HUDEP-2 (cell line): Measurements from ENCODE around the gene CLSTN1.
"Not testable (repeated sequence)": the region's sequence is repeated elsewhere in the genome, so short reads cannot be mapped to it uniquely, and the experiment has no call there.

Experiments used
- DNase-seq, 76 experiments: peaks; one replicate each; lab custom pipeline; 2025; ENCODE audit not compliant: unreplicated experiment in 76 of 76; lab: John Stamatoyannopoulos, UW

CLSTN1 gene

GRCh38 chr1:9719978-9720722 lies 103.6 kb downstream of the CLSTN1 start:
- no peak for DNase-seq

- DNase-seq, result no peak
Measured at GRCh38 chr1:9718006-9718680, 105.6 kb downstream of the CLSTN1 start.

- DNase-seq, result peak in 7 of 76 experiments; percentile 1 to 26 (median 10)
Measured at GRCh38 chr1:9717193-9718005, 106.4 kb downstream of the CLSTN1 start.

- no peak for DNase-seq
Measured at GRCh38 chr1:9716404-9717192, 107.2 kb downstream of the CLSTN1 start.

- DNase-seq, result peak in 3 of 76 experiments; percentile 7 to 24 (median 16)
Measured at GRCh38 chr1:9715536-9716226, 108.1 kb downstream of the CLSTN1 start.

GRCh38 chr1:9714257-9714718 lies 109.5 kb downstream of the CLSTN1 start:
- no peak for DNase-seq

GRCh38 chr1:9712767-9713166 lies 111.0 kb downstream of the CLSTN1 start:
- DNase-seq, result not testable (repeated sequence)

- no peak for DNase-seq
Measured at GRCh38 chr1:9711466-9712020, 112.2 kb downstream of the CLSTN1 start.

- DNase-seq, result no peak
Measured at GRCh38 chr1:9710037-9710436, 113.7 kb downstream of the CLSTN1 start.

- DNase-seq, result no peak
Measured at GRCh38 chr1:9706178-9706577, 117.6 kb downstream of the CLSTN1 start.

GRCh38 chr1:9705337-9706093 lies 118.2 kb downstream of the CLSTN1 start:
- DNase-seq, result no peak

GRCh38 chr1:9703681-9704080 lies 120.1 kb downstream of the CLSTN1 start:
- DNase-seq, result no peak

GRCh38 chr1:9703165-9703509 lies 120.6 kb downstream of the CLSTN1 start:
- DNase-seq, result no peak

- no peak for DNase-seq
Measured at GRCh38 chr1:9701665-9702064, 122.1 kb downstream of the CLSTN1 start.

GRCh38 chr1:9700340-9700739 lies 123.4 kb downstream of the CLSTN1 start:
- DNase-seq, result no peak

- no peak for DNase-seq
Measured at GRCh38 chr1:9699361-9699760, 124.4 kb downstream of the CLSTN1 start.

- no peak for DNase-seq
Measured at GRCh38 chr1:9696793-9697192, 127.0 kb downstream of the CLSTN1 start.

- DNase-seq, result no peak
Measured at GRCh38 chr1:9691691-9692090, 132.1 kb downstream of the CLSTN1 start.

- no peak for DNase-seq
Measured at GRCh38 chr1:9691108-9691445, 132.7 kb downstream of the CLSTN1 start.
